WI38 (cell line): ENCODE results near the gene SYNE1.

Source experiments
- H3K4me3 ChIP-seq: 2 replicates; pipeline ENCODE4 v1.5.1; 2011; ENCODE audit warnings: low read depth, mild to moderate bottlenecking, control low read depth, low read length
- CTCF ChIP-seq: IDR thresholded peaks from 2 replicates; pipeline ENCODE4 v1.5.1; 2012; ENCODE audit warnings: low read depth, mild to moderate bottlenecking, control low read depth, low read length

SYNE1 gene

GRCh38 chr6:152478377-152479010, 158.7 kb downstream of the SYNE1 start:
- no peak for TF ChIP-seq CTCF
- H3K4me3 ChIP-seq, result no peak overlapping the region

GRCh38 chr6:152474354-152474753, 162.8 kb downstream of the SYNE1 start:
- no peak for TF ChIP-seq CTCF

GRCh38 chr6:152472325-152472724, 164.8 kb downstream of the SYNE1 start:
- TF ChIP-seq CTCF, result no peak
- H3K4me3 ChIP-seq, result no peak overlapping the region

More at GRCh38 chr6:152474354-152474753, 162.8 kb downstream of the SYNE1 start:
- H3K4me3 ChIP-seq, result no peak overlapping the region

- no peak for TF ChIP-seq CTCF
- peak overlapping the region; percentile 44 for H3K4me3 ChIP-seq
These were observed 165.5 kb downstream of the SYNE1 start for GRCh38 chr6:152471456-152472265.

GRCh38 chr6:152463164-152463563, 174.0 kb downstream of the SYNE1 start:
- H3K4me3 ChIP-seq, result no peak overlapping the region

GRCh38 chr6:152462716-152463115, 174.4 kb downstream of the SYNE1 start:
- TF ChIP-seq CTCF, result no peak

More at GRCh38 chr6:152463164-152463563, 174.0 kb downstream of the SYNE1 start:
- no peak for TF ChIP-seq CTCF

GRCh38 chr6:152461556-152461955, 175.6 kb downstream of the SYNE1 start:
- TF ChIP-seq CTCF, result no peak
- no peak overlapping the region for H3K4me3 ChIP-seq

More at GRCh38 chr6:152462716-152463115, 174.4 kb downstream of the SYNE1 start:
- no peak overlapping the region for H3K4me3 ChIP-seq
